SK-N-SH (cell line): ENCODE results near the gene EIF4G2. TPM values are rescaled to one million over a fixed set of nuclear protein-coding genes. Genes with fewer than 3 reads are reported as not detected.
"Not testable (repeated sequence)": the region's sequence is repeated elsewhere in the genome, so short reads cannot be mapped to it uniquely, and the experiment has no call there.

Experiments
- CTCF ChIA-PET: fragments of 300-600, 350-600 bp; formaldehyde crosslinking; extraction: SDS; loops from one replicate; lab custom pipeline; 2021; lab: Yijun Ruan, JAX
- POLR2A ChIA-PET: fragments of 350-600 bp; sonication (Branson Sonifier 250); formaldehyde crosslinking; extraction: SDS; loops from one replicate; lab custom pipeline; 2020; ENCODE audit warnings: antibody characterized with exemption, inconsistent platforms; lab: Yijun Ruan, JAX
- DNase-seq: peaks from one replicate; pipeline ENCODE4 v3.0.0; 2012
- H2AFZ ChIP-seq: fragments of 200-600 bp; sonication (generic); 2 replicates; pipeline ENCODE4 v1.8.1; 2016; ENCODE audit warnings: antibody characterized with exemption, mild to moderate bottlenecking, low read depth
- H3F3A ChIP-seq: fragments of 200-600 bp; sonication (generic); replicated peaks from 2 replicates; pipeline ENCODE3; 2016; ENCODE audit warnings: antibody characterized with exemption, mild to moderate bottlenecking; ENCODE audit not compliant: insufficient read depth
- H3K27ac ChIP-seq, 2 experiments: fragments of 200-500 bp in 1 of 2; fragments of 200-600 bp in 1 of 2; sonication (Bioruptor generic) in 1 of 2; sonication (generic), shearing (Covaris generic) in 1 of 2; 2 replicates each; pipeline versions ENCODE4 v1.5.1 to v1.6.1; 2014 to 2016; ENCODE audit warnings: low read depth in 2 of 2, inconsistent platforms in 1 of 2, low read length in 1 of 2, mild to moderate bottlenecking in 1 of 2, mixed read lengths in 1 of 2
- H3K27me3 ChIP-seq: fragments of 200-600 bp; sonication (generic), shearing (Covaris generic); 2 replicates; pipeline ENCODE4 v1.6.1; 2016; ENCODE audit warnings: mixed run types; ENCODE audit not compliant: insufficient read depth
- H3K36me3 ChIP-seq, 2 experiments: fragments of 200-500 bp in 1 of 2; fragments of 200-600 bp in 1 of 2; sonication (Bioruptor generic) in 1 of 2; sonication (generic) in 1 of 2; replicated peaks in 1 of 2; 2 replicates each; pipeline versions ENCODE3 to v1.5.1; 2014 to 2016; ENCODE audit warnings: low read length in 1 of 2, mild to moderate bottlenecking in 1 of 2; ENCODE audit not compliant: insufficient read depth in 2 of 2, control insufficient read depth in 1 of 2
- H3K4me1 ChIP-seq, 2 experiments: fragments of 200-500 bp in 1 of 2; fragments of 200-600 bp in 1 of 2; sonication (Bioruptor generic) in 1 of 2; sonication (generic), shearing (Covaris generic) in 1 of 2; 2 replicates each; pipeline versions ENCODE4 v1.5.1 to v1.6.1; 2014 to 2016; ENCODE audit warnings: low read depth in 1 of 2, low read length in 1 of 2, mixed run types in 1 of 2; ENCODE audit not compliant: insufficient read depth in 2 of 2, control insufficient read depth in 1 of 2
- H3K4me2 ChIP-seq: fragments of 200-600 bp; sonication (generic), shearing (Covaris generic); 2 replicates; pipeline ENCODE4 v1.6.1; 2017; ENCODE audit warnings: mixed run types
- H3K4me3 ChIP-seq, 2 experiments: fragments of 200-500 bp in 1 of 2; fragments of 200-600 bp in 1 of 2; sonication (Bioruptor generic) in 1 of 2; sonication (generic), shearing (Covaris generic) in 1 of 2; 2 replicates each; pipeline versions ENCODE4 v1.5.1 to v1.8.1; 2014 to 2016; ENCODE audit warnings: low read depth in 2 of 2, inconsistent platforms in 1 of 2, low read length in 1 of 2, mild to moderate bottlenecking in 1 of 2, mixed read lengths in 1 of 2, moderate library complexity in 1 of 2
- H3K79me2 ChIP-seq: fragments of 200-600 bp; sonication (generic); 2 replicates; pipeline ENCODE4 v1.8.1; 2017; ENCODE audit warnings: mild to moderate bottlenecking; ENCODE audit not compliant: insufficient read depth
- H3K9ac ChIP-seq: fragments of 200-600 bp; sonication (generic); 2 replicates; pipeline ENCODE4 v1.6.1; 2017; ENCODE audit warnings: mixed run types
- H3K9me2 ChIP-seq: fragments of 200-600 bp; sonication (generic); 2 replicates; pipeline ENCODE4 v1.6.1; 2017; ENCODE audit warnings: mixed run types
- H3K9me3 ChIP-seq: fragments of 200-600 bp; sonication (generic); 2 replicates; pipeline ENCODE4 v1.6.1; 2017; ENCODE audit warnings: mixed run types, mild to moderate bottlenecking, moderate library complexity
- H4K20me1 ChIP-seq: fragments of 200-600 bp; sonication (generic); 2 replicates; pipeline ENCODE4 v1.6.1; 2017; ENCODE audit warnings: mild to moderate bottlenecking, mixed run types; ENCODE audit not compliant: insufficient read depth
- CHD2 ChIP-seq: fragments of 150-350 bp; IDR thresholded peaks from 2 replicates; pipeline ENCODE4 v1.6.1; 2018; ENCODE audit warnings: low read length; ENCODE audit not compliant: partially characterized antibody
- FOSL2 ChIP-seq: IDR thresholded peaks from 2 replicates; pipeline ENCODE4 v1.4.0; 2012; ENCODE audit warnings: low read depth, mild to moderate bottlenecking, moderate library complexity, borderline replicate concordance
- FOXJ3 ChIP-seq: sonication (generic); formaldehyde crosslinking; IDR thresholded peaks from 2 replicates; pipeline ENCODE4 v1.5.1; 2020; ENCODE audit warnings: mild to moderate bottlenecking, missing genetic modification reagents
- GABPA ChIP-seq: IDR thresholded peaks from 2 replicates; pipeline ENCODE4 v1.4.0; 2012; ENCODE audit warnings: low read depth, mild to moderate bottlenecking
- JUND ChIP-seq: IDR thresholded peaks from 2 replicates; pipeline ENCODE4 v1.4.0; 2012
- RCOR1 ChIP-seq: fragments of 150-350 bp; IDR thresholded peaks from 2 replicates; pipeline ENCODE4 v1.6.1; 2017; ENCODE audit warnings: antibody characterized with exemption, low read length
- RFX5 ChIP-seq: IDR thresholded peaks from 2 replicates; pipeline ENCODE4 v1.6.1; 2012; ENCODE audit warnings: mild to moderate bottlenecking, improper control_type of control experiment, low read length
- TCF12 ChIP-seq: IDR thresholded peaks from 2 replicates; pipeline ENCODE4 v1.4.0; 2012
- TEAD4 ChIP-seq: IDR thresholded peaks from 2 replicates; pipeline ENCODE4 v1.4.0; 2012; ENCODE audit warnings: mild to moderate bottlenecking, borderline replicate concordance; ENCODE audit not compliant: insufficient read depth
- WGBS: methylation state at CpG from one replicate; pipeline ENCODE4 v1.1.6; 2017; ENCODE audit warnings: low lambda C conversion rate; 5-methylcytosine and 5-hydroxymethylcytosine counted together
- polyA plus RNA-seq, 3 experiments: library from polyadenylated mRNA; depleted of rRNA; stranded (reverse); fragments of >200 nt; gene quantifications; 2 replicates each; pipeline ENCODE4 v1.2.3, GENCODE V29; 2012
- TF ChIP-seq, protein P1 (sequence below): IDR thresholded peaks from 2 replicates; pipeline ENCODE4 v1.6.1; 2012; ENCODE audit warnings: mild to moderate bottlenecking, low read depth, low read length, moderate library complexity

The EIF4G2 gene
- polyA plus RNA-seq, 1 of the 3 experiments (the other 2 are of a cell fraction) = 298 TPM

- POLR2A ChIA-PET, H2AFZ ChIP-seq, H3K79me2 ChIP-seq, H4K20me1 ChIP-seq, H3K9ac ChIP-seq, CTCF ChIA-PET, H3K9me2 ChIP-seq, H3K27me3 ChIP-seq, H3K4me3 ChIP-seq, H3K4me2 ChIP-seq, H3K27ac ChIP-seq, DNase-seq, H3K4me1 ChIP-seq, H3K36me3 ChIP-seq, H3K9me3 ChIP-seq: not testable (repeated sequence)
- H3F3A ChIP-seq = peaks cover 12% of the 10 kb centered on the region
- WGBS = 91% methylated on average over 3 of the region's 3 CpGs
These were observed 13.8 kb upstream of the EIF4G2 start for GRCh38 chr11:10822491-10822890.

DNA sequence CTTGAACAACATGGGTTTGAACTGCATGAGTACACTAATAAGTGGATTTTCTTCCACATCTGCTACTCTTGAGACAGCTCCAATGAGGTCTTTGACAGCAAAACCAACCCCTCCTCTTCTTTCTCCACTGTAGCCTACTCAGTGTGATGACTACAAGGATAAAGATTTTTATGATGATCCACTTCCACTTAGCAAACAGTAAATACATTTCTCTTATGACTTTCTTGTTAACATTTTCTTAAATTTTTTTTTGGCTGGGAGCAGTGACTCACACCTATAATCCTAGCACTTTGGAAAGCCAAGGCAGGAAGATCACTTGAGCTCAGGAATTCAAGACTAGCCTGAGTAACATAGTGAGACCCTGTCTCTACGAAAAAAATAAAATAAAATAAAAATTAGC is 9.9 kb upstream of the EIF4G2 start:
- no peak overlapping the region for H2AFZ ChIP-seq
- no peak overlapping the region for H3K9ac ChIP-seq
- H4K20me1 ChIP-seq = no peaks in the 10 kb centered on the region
- peak; percentile 58 for TF ChIP-seq JUND
- peak; percentile 42; the same call in 1 of the 2 replicates for TF ChIP-seq FOSL2
- TF ChIP-seq, protein P1, sequence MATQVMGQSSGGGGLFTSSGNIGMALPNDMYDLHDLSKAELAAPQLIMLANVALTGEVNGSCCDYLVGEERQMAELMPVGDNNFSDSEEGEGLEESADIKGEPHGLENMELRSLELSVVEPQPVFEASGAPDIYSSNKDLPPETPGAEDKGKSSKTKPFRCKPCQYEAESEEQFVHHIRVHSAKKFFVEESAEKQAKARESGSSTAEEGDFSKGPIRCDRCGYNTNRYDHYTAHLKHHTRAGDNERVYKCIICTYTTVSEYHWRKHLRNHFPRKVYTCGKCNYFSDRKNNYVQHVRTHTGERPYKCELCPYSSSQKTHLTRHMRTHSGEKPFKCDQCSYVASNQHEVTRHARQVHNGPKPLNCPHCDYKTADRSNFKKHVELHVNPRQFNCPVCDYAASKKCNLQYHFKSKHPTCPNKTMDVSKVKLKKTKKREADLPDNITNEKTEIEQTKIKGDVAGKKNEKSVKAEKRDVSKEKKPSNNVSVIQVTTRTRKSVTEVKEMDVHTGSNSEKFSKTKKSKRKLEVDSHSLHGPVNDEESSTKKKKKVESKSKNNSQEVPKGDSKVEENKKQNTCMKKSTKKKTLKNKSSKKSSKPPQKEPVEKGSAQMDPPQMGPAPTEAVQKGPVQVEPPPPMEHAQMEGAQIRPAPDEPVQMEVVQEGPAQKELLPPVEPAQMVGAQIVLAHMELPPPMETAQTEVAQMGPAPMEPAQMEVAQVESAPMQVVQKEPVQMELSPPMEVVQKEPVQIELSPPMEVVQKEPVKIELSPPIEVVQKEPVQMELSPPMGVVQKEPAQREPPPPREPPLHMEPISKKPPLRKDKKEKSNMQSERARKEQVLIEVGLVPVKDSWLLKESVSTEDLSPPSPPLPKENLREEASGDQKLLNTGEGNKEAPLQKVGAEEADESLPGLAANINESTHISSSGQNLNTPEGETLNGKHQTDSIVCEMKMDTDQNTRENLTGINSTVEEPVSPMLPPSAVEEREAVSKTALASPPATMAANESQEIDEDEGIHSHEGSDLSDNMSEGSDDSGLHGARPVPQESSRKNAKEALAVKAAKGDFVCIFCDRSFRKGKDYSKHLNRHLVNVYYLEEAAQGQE = no peak
- TF ChIP-seq TEAD4 = no peak
- TF ChIP-seq CHD2 = no peak
- no peak for TF ChIP-seq RFX5
- TF ChIP-seq RCOR1 = no peak
- no peak for TF ChIP-seq GABPA
- no peak for TF ChIP-seq FOXJ3 (CRISPR knock-in tag)
- 0 out of 2 replicates have a peak, but pooled peaks have one; percentile 10 for TF ChIP-seq TCF12
- H3K27ac ChIP-seq = peak overlapping the region in 1 of 2 experiments; percentile 51; a peak in 2 of 4 replicates
- H3K4me3 ChIP-seq = no peak overlapping the region
- H3K9me3 ChIP-seq = no peaks in the 10 kb centered on the region
- H3K9me2 ChIP-seq = no peaks in the 10 kb centered on the region
- 35% methylated on average over 1 of the region's 1 CpG for WGBS
- no peaks in the 10 kb centered on the region for H3K36me3 ChIP-seq
- POLR2A ChIA-PET = no interaction called here
- H3K4me2 ChIP-seq = no peak overlapping the region
- H3K27me3 ChIP-seq = no peaks in the 10 kb centered on the region
- no peak for DNase-seq
- no peaks in the 10 kb centered on the region for H3K79me2 ChIP-seq
- peaks cover 18% of the 10 kb centered on the region for H3F3A ChIP-seq
- no peaks in the 10 kb centered on the region; a peak in 1 of 4 replicates for H3K4me1 ChIP-seq
- CTCF ChIA-PET = interaction anchor here (0.7 to 1.7 kb wide), 2 partner anchors 12 to 48 kb away, joined by 3 to 4 read pairs; no protein-coding TSS in a partner anchor
